Measurements from ENCODE around the gene RECK. TPM values are rescaled to one million over a fixed set of nuclear protein-coding genes. Genes with fewer than 3 reads are reported as not detected.

The RECK gene
- total RNA-seq, 4 donors from 2014 or later: 2.1 to 9.7 (median 3.7) TPM

DNA sequence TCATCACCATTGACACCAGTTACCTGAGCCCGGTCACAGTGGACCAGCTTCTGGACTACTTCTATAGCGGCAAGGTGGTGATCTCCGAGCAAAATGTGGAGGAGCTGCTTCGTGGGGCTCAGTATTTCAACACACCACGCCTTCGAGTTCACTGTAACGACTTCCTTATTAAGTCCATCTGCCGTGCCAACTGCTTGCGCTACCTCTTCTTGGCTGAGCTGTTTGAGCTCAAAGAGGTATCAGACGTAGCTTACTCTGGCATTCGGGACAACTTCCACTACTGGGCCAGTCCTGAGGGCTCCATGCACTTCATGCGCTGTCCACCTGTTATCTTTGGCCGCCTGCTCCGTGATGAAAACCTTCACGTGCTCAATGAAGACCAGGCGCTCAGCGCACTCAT is 133.0 kb downstream of the RECK start:
- no peak for DNase-seq (ENCODE audit: low spot score in 2 of 2)
- no peak for TF ChIP-seq POLR2A (IDR thresholded peaks at IDR 0.05)
- TF ChIP-seq, protein P1, sequence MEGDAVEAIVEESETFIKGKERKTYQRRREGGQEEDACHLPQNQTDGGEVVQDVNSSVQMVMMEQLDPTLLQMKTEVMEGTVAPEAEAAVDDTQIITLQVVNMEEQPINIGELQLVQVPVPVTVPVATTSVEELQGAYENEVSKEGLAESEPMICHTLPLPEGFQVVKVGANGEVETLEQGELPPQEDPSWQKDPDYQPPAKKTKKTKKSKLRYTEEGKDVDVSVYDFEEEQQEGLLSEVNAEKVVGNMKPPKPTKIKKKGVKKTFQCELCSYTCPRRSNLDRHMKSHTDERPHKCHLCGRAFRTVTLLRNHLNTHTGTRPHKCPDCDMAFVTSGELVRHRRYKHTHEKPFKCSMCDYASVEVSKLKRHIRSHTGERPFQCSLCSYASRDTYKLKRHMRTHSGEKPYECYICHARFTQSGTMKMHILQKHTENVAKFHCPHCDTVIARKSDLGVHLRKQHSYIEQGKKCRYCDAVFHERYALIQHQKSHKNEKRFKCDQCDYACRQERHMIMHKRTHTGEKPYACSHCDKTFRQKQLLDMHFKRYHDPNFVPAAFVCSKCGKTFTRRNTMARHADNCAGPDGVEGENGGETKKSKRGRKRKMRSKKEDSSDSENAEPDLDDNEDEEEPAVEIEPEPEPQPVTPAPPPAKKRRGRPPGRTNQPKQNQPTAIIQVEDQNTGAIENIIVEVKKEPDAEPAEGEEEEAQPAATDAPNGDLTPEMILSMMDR (IDR thresholded peaks at IDR 0.05): no peak
- intact Hi-C loops (cut with DNase I; ENCODE audit: low total_unique reads): loop anchor here (5.0 to 10.0 kb wide), 2 partner anchors 65 to 162 kb away; no protein-coding TSS in a partner anchor
- WGBS, 2 donors: 92 to 93% methylated on average over 17 of the region's 17 CpGs
- H3K4me3 ChIP-seq (ENCODE audit: low read depth, poor library complexity, severe bottlenecking): no peak overlapping the region

DNA sequence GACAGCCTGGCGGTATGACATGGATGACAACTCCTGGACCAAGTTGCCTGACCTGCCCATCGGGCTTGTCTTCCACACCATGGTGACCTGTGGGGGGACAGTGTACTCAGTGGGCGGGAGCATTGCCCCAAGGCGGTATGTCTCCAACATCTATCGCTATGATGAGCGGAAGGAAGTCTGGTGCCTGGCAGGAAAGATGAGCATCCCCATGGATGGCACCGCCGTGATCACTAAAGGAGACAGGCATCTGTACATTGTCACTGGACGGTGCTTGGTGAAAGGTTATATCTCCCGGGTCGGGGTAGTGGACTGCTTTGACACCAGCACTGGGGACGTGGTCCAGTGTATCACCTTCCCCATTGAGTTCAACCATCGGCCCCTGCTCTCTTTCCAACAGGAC is 133.8 kb downstream of the RECK start:
- TF ChIP-seq POLR2A (IDR thresholded peaks at IDR 0.05): no peak
- TF ChIP-seq, protein P1 (IDR thresholded peaks at IDR 0.05): no peak
- no peak for DNase-seq (ENCODE audit: low spot score in 2 of 2)
- WGBS, 2 donors: 94 to 95% methylated on average over 12 to 13 of the region's 13 CpGs
- no peak overlapping the region for H3K4me3 ChIP-seq (ENCODE audit: low read depth, poor library complexity, severe bottlenecking)
- intact Hi-C loops (cut with DNase I; ENCODE audit: low total_unique reads): no loop called here

DNA sequence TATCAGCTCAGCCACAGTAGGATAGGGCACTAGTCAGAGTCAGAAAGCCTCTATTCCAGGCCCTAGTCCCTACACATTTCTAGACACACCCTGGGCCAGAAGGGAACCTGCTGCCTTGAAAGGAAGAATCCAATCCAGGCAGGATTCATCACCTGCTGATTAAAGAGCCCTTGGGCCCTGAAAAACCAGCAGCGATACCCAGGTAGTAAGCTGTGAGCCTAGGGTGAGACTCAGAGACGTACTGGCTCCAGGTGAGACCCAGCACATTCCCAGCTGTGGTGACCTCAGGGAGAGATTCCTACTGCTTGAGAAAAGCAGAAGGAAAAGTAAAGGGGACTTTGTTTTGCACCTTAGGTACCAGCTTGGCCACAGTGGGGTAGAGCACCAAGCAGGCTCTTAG is 137.1 kb downstream of the RECK start:
- H3K4me3 ChIP-seq (ENCODE audit: low read depth, poor library complexity, severe bottlenecking): no peak overlapping the region
- no peak for DNase-seq (ENCODE audit: low spot score in 2 of 2)
- no peak for TF ChIP-seq POLR2A (IDR thresholded peaks at IDR 0.05)
- TF ChIP-seq, protein P1 (IDR thresholded peaks at IDR 0.05): no peak
- WGBS, 2 donors: 92 to 94% methylated on average over 2 of the region's 2 CpGs
- intact Hi-C loops (cut with DNase I; ENCODE audit: low total_unique reads): no loop called here

Other genes with a start within 250 kb of the RECK start
- 10 to 100 TPM; 12.2 to 20.4 (median 18.8) TPM for gene NPR2, start 245.3 kb upstream of the RECK start, total RNA-seq
- gene SPAG8, start 224.7 kb upstream of the RECK start, total RNA-seq: under 1 TPM in 2 of 4 donors, not detected in 2; 0.29 to 0.42 TPM
- gene HINT2, start 221.9 kb upstream of the RECK start, total RNA-seq: 10 to 100 TPM; 17.8 to 27.9 (median 19.9) TPM
- not detected for gene FAM221B, start 208.2 kb upstream of the RECK start, total RNA-seq
- 1 to 10 TPM; 2.2 to 8.4 (median 5.4) TPM for gene TMEM8B, start 207.7 kb upstream of the RECK start, total RNA-seq
- not detected for gene OR13J1, start 166.5 kb upstream of the RECK start, total RNA-seq
- gene HRCT1, start 130.7 kb upstream of the RECK start, total RNA-seq: 1 to 10 TPM; 1.1 to 5.7 (median 3.9) TPM
- 1 to 10 TPM in 2 of 4 donors, under 1 TPM in 2; 0.66 to 1.5 (median 0.95) TPM for gene SPAAR, start 127.4 kb upstream of the RECK start, total RNA-seq
- not detected for gene OR2S2, start 78.8 kb upstream of the RECK start, total RNA-seq
- 10 to 100 TPM in 1 of 4 donors, 1 to 10 TPM in 3; 5.2 to 10.1 (median 6.5) TPM for gene GLIPR2, start 99.8 kb downstream of the RECK start, total RNA-seq
- gene CCIN, start 132.5 kb downstream of the RECK start, total RNA-seq: not detected
- 100 to 1,000 TPM; 162 to 240 (median 213) TPM for gene CLTA, start 154.0 kb downstream of the RECK start, total RNA-seq
- gene GNE, start 221.5 kb downstream of the RECK start, total RNA-seq: 10 to 100 TPM in 3 of 4 donors, 1 to 10 TPM in 1; 5.1 to 16.8 (median 13.7) TPM

All from lower leg skin (tissue), 4 donors.